ENCODE data around the gene PREB. TPM values are rescaled to one million over a fixed set of nuclear protein-coding genes. Genes with fewer than 3 reads are reported as not detected.

Gene PREB
- total RNA-seq, 1 experiment from 2014 or later = 62.3 TPM

DNA sequence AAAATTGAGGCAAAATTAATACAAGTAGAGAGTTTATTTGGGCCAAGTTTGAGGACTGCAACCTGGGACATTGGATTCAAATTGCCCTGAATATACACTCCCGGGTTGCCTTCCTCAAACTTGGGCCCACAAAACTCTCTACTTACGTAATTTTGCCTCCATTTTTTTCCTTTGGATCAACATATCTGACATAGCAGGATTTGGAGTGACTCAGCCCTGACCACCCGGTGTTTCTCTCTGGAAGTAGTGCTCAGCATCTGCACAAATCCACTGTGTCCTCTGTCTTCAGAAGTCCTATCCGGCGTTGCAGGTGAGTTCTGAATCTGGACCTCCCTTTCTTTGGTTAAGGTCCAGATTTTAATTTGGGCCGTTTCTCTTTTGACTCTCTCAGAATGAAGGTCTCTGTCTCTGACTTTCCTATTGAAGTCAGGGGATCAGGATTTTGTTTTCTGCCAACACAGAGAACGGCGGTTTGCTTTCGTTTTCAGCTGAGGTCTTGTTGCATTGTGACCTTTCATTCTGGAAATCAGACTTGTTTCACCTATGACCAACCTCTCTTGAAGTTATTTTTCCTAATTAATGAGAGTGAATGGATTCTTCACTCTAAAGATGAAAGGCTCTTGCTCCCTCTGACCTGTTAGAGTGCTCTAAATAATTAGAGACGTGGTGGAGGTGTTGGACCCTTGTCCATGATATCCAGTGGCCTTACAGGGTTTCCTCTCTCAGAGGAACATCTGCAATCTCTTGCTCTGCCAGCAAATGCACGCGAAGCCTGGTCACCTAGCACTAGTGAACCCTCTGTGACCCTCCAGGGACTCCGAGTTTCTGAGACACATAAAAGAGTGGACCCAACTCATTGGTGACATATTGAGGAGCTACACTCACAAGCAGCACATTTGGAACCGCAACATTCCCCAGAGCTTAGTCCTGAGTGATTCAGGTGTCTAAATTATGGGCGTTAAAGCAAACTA, 28.0 kb upstream of the PREB start:
- Histone ChIP-seq H3K4me3 (no peak overlapping the region), H3K36me3 (no peaks in the 10 kb centered on the region), H3K4me1 (no peaks in the 10 kb centered on the region), H3K27me3 (peaks cover 31% of the 10 kb centered on the region), H3K9me3 (replicated peaks) (no peaks in the 10 kb centered on the region), H3K27ac (no peak overlapping the region)
- DNase-seq = no peak

DNA sequence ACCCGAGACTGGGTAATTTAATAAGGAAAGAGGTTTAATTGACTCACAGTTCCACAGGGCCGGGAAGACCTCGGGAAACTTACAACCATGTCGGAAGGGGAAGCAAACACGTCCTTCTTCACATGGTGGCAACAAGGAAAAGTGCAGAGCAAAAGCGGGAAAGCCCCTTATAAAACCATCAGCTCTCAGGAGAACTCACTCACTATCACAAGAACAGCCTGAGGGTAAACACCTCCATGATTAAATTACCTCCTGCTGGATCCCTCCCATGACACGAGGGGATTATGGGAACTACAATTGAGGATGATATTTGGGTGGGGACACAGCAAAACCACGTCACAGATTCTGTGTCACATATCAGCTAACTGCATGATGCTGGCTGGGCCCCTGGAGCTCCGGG, 25.8 kb upstream of the PREB start:
- no peak overlapping the region for H3K4me3 ChIP-seq
- peaks cover 31% of the 10 kb centered on the region for H3K27me3 ChIP-seq
- H3K27ac ChIP-seq = no peak overlapping the region
- no peaks in the 10 kb centered on the region for H3K9me3 ChIP-seq (replicated peaks)
- no peaks in the 10 kb centered on the region for H3K4me1 ChIP-seq
- H3K36me3 ChIP-seq = no peaks in the 10 kb centered on the region
- no peak for DNase-seq

DNA sequence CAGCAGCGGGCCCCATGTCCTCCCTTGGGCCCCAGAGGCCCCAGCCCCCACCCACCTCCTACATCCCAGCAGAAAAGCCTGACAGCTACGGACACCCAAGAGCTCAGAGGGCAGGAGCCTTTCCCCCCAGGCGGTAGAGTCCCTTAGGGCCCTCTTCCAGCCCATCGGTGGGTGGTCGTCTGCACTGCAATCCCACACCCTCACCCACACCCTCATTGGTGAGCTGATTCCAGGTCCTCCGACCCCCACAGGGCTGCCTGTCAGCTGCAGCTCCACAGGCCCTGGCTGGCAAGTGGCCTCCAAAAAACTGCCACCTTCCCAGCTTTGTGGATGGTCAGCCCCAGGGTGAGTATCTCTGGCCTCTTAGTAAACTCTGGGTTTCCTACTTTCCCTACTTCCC, 24.8 kb upstream of the PREB start:
- H3K4me1 ChIP-seq = no peaks in the 10 kb centered on the region
- H3K4me3 ChIP-seq = no peak overlapping the region
- no peak for DNase-seq
- H3K36me3 ChIP-seq = no peaks in the 10 kb centered on the region
- H3K27me3 ChIP-seq = peaks cover 29% of the 10 kb centered on the region
- no peaks in the 10 kb centered on the region for H3K9me3 ChIP-seq (replicated peaks)
- no peak overlapping the region for H3K27ac ChIP-seq

DNA sequence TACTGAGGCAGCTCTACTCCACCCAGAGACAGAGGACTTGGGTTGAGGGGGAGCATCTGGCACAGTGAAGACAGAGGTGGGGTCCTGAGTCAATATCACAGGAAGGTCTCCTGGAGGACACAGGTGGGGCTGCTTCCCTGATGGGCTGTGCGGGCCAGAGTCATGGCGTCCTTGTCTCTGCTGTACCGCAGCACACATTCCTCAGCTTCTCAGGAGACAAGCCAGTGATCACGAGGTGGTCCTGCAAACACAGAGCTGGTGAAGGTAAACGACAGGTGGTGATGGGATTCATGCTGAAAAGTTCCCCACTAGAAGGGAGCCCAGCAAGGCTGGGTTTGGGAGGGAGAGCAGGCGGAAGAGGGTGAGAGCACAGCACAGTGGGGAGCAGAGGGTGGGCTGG, 24.0 kb upstream of the PREB start:
- H3K36me3 ChIP-seq = no peaks in the 10 kb centered on the region
- H3K4me3 ChIP-seq = no peak overlapping the region
- H3K4me1 ChIP-seq = no peaks in the 10 kb centered on the region
- no peak overlapping the region for H3K27ac ChIP-seq
- peaks cover 37% of the 10 kb centered on the region for H3K27me3 ChIP-seq
- no peak for DNase-seq
- no peaks in the 10 kb centered on the region for H3K9me3 ChIP-seq (replicated peaks)

DNA sequence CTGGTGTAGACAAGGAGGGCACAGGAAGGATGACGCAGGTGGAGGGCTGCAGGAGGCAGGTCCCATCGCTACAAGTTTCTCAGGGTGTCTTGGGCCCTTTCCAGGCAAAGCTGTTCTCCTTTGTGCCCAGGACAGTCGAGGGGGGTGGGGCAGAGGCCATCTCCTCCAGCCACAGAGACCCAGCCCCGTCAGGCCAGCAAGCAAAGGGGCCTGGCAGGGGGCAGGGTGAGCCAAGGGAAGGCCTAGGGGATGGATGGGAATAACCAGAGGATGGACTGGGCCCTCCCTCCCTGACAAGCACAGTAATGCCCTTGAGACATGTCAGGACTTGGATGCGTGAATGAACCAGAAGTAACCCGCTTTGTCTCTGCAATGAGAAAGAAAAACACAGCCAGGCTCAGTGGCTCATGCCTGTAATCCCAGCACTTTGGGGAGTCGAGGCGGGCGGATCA, 20.7 kb upstream of the PREB start:
- H3K4me1 ChIP-seq = no peaks in the 10 kb centered on the region

DNA sequence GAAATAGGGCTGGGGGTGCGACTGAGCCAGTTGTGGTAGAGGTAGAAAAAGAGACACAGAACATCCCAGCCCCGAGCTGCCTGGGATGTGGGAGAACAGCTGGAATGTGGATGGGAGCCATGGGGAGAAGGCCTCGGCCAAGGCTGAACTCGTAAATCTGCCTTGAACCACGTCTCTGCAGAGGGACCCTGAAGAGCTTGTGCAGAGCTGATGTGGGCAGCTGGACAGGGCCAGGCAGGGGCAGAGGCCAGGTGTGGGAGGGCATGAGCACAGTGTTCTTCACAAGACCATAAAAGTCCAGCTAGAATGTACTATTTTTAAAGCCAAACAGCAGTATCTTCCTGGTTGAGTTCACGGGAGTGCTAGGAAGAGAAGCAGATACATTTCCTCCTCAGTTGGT, 20.1 kb upstream of the PREB start:
- H3K36me3 ChIP-seq = no peaks in the 10 kb centered on the region

More for the DNA sequence above, 20.7 kb upstream of the PREB start:
- H3K36me3 ChIP-seq = no peaks in the 10 kb centered on the region
- H3K27me3 ChIP-seq = peaks cover 36% of the 10 kb centered on the region
- no peak overlapping the region for H3K27ac ChIP-seq
- no peak for DNase-seq
- H3K9me3 ChIP-seq (replicated peaks) = no peaks in the 10 kb centered on the region
- no peak overlapping the region for H3K4me3 ChIP-seq

DNA sequence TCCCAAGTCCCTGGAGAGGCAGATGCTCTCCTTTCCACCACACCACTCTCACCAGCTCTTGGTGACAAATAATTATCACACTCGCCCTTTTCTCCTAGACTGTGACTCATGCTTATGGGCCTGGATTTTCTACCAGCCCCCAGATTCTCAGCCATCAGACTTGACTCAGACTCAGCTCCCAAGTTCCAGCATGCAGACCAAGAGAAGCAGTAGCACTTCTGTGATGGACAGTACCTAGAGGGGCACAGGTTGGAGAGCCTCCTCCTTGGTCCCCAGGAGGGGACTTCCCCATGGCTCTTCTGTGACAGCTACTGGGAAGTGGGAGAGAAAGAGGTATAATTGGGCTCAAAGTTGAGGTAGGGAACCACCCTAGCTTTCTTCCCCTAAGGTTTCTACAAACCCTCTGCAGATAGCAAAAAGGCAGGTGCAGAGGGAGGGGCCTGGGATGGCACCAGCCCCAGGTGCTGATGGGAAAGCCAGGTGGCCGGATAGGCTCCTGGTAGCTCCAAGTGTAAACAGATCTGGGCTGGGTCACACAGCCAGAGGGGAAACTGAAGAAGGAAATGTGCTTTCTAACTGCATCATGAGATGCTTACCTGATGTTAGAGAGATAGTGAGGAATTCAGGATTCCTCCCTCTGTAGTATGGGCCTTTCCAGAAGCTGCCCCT, 18.5 kb upstream of the PREB start:
- H3K4me3 ChIP-seq = no peak overlapping the region
- no peaks in the 10 kb centered on the region for H3K4me1 ChIP-seq
- no peaks in the 10 kb centered on the region for H3K9me3 ChIP-seq (replicated peaks)
- peaks cover 44% of the 10 kb centered on the region for H3K27me3 ChIP-seq
- no peak overlapping the region for H3K27ac ChIP-seq
- DNase-seq = no peak
- no peaks in the 10 kb centered on the region for H3K36me3 ChIP-seq

More for the DNA sequence above, 20.1 kb upstream of the PREB start:
- H3K27ac ChIP-seq = no peak overlapping the region
- H3K4me3 ChIP-seq = no peak overlapping the region
- H3K27me3 ChIP-seq = peaks cover 40% of the 10 kb centered on the region
- no peak for DNase-seq
- H3K4me1 ChIP-seq = no peaks in the 10 kb centered on the region
- no peaks in the 10 kb centered on the region for H3K9me3 ChIP-seq (replicated peaks)

DNA sequence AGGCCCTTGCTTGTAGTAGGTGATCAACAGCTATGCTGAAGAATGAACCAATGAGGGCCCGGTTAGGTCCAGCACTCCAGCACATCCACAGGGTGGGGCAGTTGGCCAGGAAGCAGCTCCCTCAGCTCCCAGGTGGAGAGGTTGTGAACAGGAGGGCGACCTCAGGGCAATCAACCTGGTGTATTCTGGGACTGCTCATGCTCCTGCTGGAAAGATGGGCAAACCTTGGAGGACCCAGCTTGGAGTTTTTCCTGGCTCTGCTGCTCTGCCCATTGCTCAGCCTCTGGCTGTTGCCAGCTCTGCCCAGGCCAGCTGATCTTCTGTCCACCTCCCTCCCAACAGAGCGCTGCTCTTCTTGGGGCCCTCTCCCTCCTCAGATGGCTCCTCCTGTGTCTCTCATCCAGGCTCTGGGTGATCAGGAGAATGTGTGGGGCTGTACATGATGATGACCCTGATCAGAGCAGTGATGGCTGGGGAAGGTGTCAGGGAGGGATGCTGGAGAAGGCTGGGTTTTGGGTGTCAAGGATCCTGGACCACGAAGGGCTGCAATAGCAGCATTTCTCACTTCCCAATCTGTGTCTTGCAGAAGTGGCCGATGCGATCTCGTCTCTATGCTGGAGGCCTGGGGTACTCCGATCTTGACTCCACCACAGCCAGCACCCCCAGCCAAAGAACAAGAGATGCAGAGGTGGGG, 17.8 kb upstream of the PREB start:
- H3K27me3 ChIP-seq = peaks cover 40% of the 10 kb centered on the region
- no peaks in the 10 kb centered on the region for H3K9me3 ChIP-seq (replicated peaks)
- no peak overlapping the region for H3K27ac ChIP-seq
- no peaks in the 10 kb centered on the region for H3K36me3 ChIP-seq
- DNase-seq = no peak
- no peaks in the 10 kb centered on the region for H3K4me1 ChIP-seq
- H3K4me3 ChIP-seq = no peak overlapping the region

DNA sequence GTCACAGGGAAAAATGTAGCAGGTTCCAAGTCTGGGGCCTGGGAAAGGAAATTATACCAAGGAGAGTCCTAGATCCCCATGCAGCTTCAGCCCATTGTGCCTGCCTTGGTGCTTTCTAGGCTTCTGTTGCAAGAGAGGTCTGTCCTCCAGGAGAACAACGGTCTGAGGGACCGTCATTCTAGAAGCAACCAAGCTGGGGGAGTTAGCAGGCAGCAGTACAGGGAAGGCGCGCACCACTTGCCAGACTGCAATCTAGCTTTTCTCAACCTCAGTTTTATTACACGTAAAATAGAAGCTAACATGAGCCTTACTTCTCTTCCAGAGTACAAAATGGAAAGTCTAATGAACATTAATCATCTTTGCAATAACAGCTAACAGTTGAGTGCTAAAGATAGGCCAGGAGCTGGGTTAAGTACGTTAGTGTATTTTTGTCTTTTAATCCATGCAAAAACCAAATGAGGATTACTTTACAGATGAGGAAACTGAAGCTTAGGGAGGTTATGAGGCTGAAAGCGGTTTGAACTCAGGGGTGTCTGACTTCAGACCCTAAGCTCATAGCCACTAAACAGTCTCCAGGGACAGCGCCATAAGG, 16.3 kb upstream of the PREB start:
- H3K27ac ChIP-seq = no peak overlapping the region
- H3K36me3 ChIP-seq = no peaks in the 10 kb centered on the region
- DNase-seq = no peak

DNA sequence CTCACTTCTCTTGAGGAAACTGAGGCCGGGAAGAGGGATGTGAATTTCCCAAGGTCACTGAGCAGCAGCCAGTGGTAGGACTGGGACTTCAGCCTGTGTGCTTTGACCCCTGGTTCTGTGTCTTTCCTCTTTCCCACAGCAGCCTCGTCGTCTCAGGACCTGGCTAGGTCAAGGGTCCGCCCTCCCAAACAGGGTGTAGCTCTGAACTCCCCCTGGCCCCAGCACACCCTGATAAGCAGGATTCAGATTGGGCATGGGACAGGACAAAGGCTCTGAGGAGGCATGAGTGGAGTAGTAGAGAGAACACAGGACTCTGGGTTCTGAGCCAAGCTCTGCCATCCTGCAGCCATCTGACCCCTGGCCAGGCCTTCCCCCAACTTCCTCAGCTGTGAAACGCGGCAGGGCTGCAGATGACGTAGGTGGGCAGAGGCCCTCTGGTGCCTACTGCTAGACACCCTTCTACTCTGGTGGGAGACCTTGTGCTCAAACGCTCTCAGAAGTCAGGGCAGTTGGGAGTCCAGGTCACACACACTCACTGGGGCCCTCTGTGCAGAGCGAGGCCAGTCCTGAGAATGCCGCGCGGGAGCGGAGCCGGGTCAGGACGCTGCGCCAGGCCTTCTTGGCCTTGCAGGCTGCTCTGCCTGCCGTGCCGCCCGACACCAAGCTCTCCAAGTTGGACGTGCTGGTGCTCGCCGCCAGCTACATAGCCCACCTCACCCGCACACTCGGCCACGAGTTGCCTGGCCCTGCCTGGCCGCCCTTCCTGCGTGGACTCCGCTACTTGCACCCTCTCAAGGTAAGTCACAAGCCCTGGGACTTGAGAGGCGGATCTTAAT, 15.4 kb upstream of the PREB start:
- Histone ChIP-seq H3K9me3 (replicated peaks) (no peaks in the 10 kb centered on the region), H3K27me3 (peaks cover 36% of the 10 kb centered on the region), H3K36me3 (no peaks in the 10 kb centered on the region), H3K4me3 (no peak overlapping the region), H3K4me1 (no peaks in the 10 kb centered on the region), H3K27ac (no peak overlapping the region)
- DNase-seq = no peak

More for the DNA sequence above, 16.3 kb upstream of the PREB start:
- peaks cover 32% of the 10 kb centered on the region for H3K27me3 ChIP-seq
- no peaks in the 10 kb centered on the region for H3K4me1 ChIP-seq
- H3K4me3 ChIP-seq = no peak overlapping the region
- no peaks in the 10 kb centered on the region for H3K9me3 ChIP-seq (replicated peaks)

DNA sequence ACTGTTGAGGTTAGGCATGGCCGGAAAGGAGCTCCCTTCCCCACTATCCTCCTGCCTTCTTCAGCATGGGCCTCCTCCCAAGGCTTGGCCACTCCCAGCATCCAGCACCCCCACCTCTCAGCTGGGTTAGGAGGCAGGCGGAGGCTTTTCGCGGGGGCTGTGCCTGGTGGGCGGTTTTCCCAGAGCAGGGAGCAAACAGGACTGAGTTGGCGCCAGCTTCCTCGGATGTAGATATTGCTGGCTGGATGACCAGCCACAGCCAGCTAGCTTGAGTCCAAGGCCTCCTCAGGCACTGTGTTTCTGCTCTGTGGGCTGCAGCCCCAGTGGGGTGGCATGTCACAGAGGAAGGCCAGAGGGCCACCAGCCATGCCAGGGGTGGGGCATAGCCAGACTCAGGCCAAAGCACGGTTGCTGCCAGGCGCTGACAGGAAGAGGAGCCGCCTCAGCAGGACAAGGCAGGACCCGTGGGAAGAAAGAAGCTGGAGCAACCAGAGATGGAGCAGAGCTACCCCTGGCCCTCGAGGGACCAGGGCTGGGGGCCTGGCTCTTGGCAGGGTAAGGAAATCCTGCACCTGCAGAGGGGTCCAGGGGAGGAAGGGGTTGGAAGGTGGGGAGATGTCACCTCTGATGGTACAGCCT, 14.5 kb upstream of the PREB start, which contains the start of gene TCF23:
TSS of gene TCF23 (plus strand) at position 204 of the 639 bp plus-strand sequence. CDS start at position 334, 130 bp downstream.
- H3K9me3 ChIP-seq (replicated peaks) = no peaks in the 10 kb centered on the region
- no peak within 1 kb of the TSS for H3K4me3 ChIP-seq
- no peak within 1 kb of the TSS for H3K27ac ChIP-seq
- no peak for DNase-seq
- H3K4me1 ChIP-seq = no peaks in the 10 kb centered on the region
- no peaks in the 10 kb centered on the region for H3K36me3 ChIP-seq
- H3K27me3 ChIP-seq = peaks cover 34% of the 10 kb centered on the region

DNA sequence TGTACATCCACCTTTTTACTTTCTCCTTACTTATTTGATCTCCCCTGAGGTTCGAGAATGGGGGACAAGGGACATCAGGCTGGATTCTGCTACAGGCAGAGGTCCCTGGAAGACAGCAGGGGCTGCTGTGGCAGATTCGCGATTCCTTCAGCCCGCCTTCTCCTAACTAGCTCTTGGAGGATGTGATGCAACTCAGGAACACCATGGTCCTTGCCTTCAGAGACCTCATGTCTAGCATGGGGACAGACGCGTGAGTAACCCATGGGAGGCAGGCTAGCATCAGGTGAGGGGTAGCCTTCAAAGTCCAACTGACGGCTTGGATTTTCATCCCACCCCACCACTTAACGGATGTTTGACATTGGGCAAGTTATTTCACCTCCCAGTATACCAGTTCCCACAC, 13.5 kb upstream of the PREB start:
- H3K9me3 ChIP-seq (replicated peaks) = 0 out of 2 replicates have a peak, but pooled peaks cover 3% of the 10 kb centered on the region
- no peak overlapping the region for H3K27ac ChIP-seq
- H3K36me3 ChIP-seq = no peaks in the 10 kb centered on the region
- no peaks in the 10 kb centered on the region for H3K4me1 ChIP-seq
- no peak overlapping the region for H3K4me3 ChIP-seq
- DNase-seq = no peak
- peaks cover 32% of the 10 kb centered on the region for H3K27me3 ChIP-seq

DNA sequence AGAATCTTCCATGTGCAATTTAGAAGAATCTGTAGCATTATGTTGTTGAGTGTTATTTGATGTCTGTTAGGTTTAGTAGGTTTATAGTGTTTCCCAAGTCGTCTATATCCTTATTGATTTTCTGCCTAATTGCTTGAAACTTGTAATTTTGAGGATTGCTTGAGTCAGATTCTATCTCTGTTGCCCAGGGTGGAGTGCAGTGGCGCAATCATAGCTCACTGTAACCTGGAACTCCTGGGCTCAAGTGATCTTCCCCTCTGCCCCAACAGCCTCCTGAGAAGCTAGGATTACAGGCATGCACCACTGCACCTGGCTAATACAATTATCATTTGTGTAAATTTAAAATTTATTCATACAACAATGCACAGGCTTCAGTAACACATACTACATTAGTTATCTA, 11.2 kb upstream of the PREB start:
- no peak overlapping the region for H3K27ac ChIP-seq
- DNase-seq = no peak

More for the DNA sequence above, 11.2 kb upstream of the PREB start:
- Histone ChIP-seq H3K9me3 (replicated peaks) (0 out of 2 replicates have a peak, but pooled peaks cover 3% of the 10 kb centered on the region), H3K36me3 (no peaks in the 10 kb centered on the region), H3K4me1 (no peaks in the 10 kb centered on the region), H3K4me3 (no peak overlapping the region), H3K27me3 (peaks cover 25% of the 10 kb centered on the region)

Data from SJCRH30 (cell line).